UCSD-AML1 (cell line): Measurements from ENCODE around the gene SEMA6C.
"Not testable (repeated sequence)": the region's sequence is repeated elsewhere in the genome, so short reads cannot be mapped to it uniquely, and the experiment has no call there.

Experiments
- DNase-seq: peaks from one replicate; lab custom pipeline; 2025; ENCODE audit not compliant: unreplicated experiment; lab: John Stamatoyannopoulos, UW

SEMA6C gene

GRCh38 chr1:151146412-151147131 is at the start of gene SEMA6C:
SEMA6C (minus strand) TSS chr1:151146631; CDS start chr1:151142621, 4,010 bp downstream.
- DNase-seq = peak; percentile 90

GRCh38 chr1:151194894-151195594 is 48.6 kb upstream of the SEMA6C start:
- not testable (repeated sequence) for DNase-seq

GRCh38 chr1:151193856-151194255 is 47.4 kb upstream of the SEMA6C start:
- DNase-seq = no peak

- DNase-seq = no peak
Measured at GRCh38 chr1:151193304-151193703, 46.9 kb upstream of the SEMA6C start.

GRCh38 chr1:151192047-151192446 is 45.6 kb upstream of the SEMA6C start:
- no peak for DNase-seq

GRCh38 chr1:151189637-151190445 is 43.4 kb upstream of the SEMA6C start, which contains the start of gene VPS72:
VPS72 (minus strand) TSS chr1:151190197; CDS start chr1:151190121, 76 bp downstream.
- DNase-seq = peak; percentile 86

GRCh38 chr1:151188667-151189066 is 42.2 kb upstream of the SEMA6C start:
- not testable (repeated sequence) for DNase-seq

- no peak for DNase-seq
Measured at GRCh38 chr1:151187205-151187604, 40.8 kb upstream of the SEMA6C start.

GRCh38 chr1:151184211-151184610 is 37.8 kb upstream of the SEMA6C start:
- no peak for DNase-seq

GRCh38 chr1:151176514-151177045 is 30.1 kb upstream of the SEMA6C start:
- no peak for DNase-seq

- DNase-seq = no peak
Measured at GRCh38 chr1:151175863-151176262, 29.4 kb upstream of the SEMA6C start, which contains the start of gene TMOD4. TMOD4 (minus strand) TSS chr1:151175981; CDS start chr1:151174875, 1,106 bp downstream.

- no peak for DNase-seq
Measured at GRCh38 chr1:151175041-151175741, 28.8 kb upstream of the SEMA6C start.

GRCh38 chr1:151171190-151171589 is 24.8 kb upstream of the SEMA6C start:
- DNase-seq = no peak

GRCh38 chr1:151167116-151167515 is 20.7 kb upstream of the SEMA6C start:
- DNase-seq = no peak

GRCh38 chr1:151166505-151166956 is 20.1 kb upstream of the SEMA6C start:
- DNase-seq = peak; percentile 52

- DNase-seq = peak; percentile 96
Measured at GRCh38 chr1:151165738-151166504, 19.5 kb upstream of the SEMA6C start, which contains the start of the genes LYSMD1 and SCNM1. LYSMD1 (minus strand) TSS chr1:151165902; CDS start chr1:151165258, 644 bp downstream. SCNM1 (plus strand) TSS chr1:151166144; CDS start chr1:151166153, 9 bp downstream.

GRCh38 chr1:151165281-151165737 is 18.9 kb upstream of the SEMA6C start:
- no peak for DNase-seq

GRCh38 chr1:151164732-151165280 is 18.4 kb upstream of the SEMA6C start:
- DNase-seq = no peak

- no peak for DNase-seq
Measured at GRCh38 chr1:151159373-151159772, 12.9 kb upstream of the SEMA6C start.
